GM12878 (cell line): ENCODE measurements around the gene PLEKHA6. TPM values are rescaled to one million over a fixed set of nuclear protein-coding genes. Genes with fewer than 3 reads are reported as not detected.

Experiments used
- ATAC-seq: fragments of 200-7000 bp; cut with Tn5 transposase; 3 replicates; pipeline ENCODE4 v1.9.1; 2020; ENCODE audit warnings: mild to moderate bottlenecking, moderate library complexity
- BruUV-seq: library from RNA; stranded (reverse); fragments of 400-500 nt; replicated peaks from 2 replicates; lab custom pipeline; 2021; lab: Mats Ljungman, UMichigan
- CTCF ChIA-PET: fragments of 300-600 bp; sonication (Branson Sonifier 250); formaldehyde crosslinking; extraction: SDS; loops from one replicate; lab custom pipeline; 2021; ENCODE audit warnings: inconsistent platforms; lab: Yijun Ruan, JAX
- POLR2A ChIA-PET: fragments of 350-600 bp; formaldehyde crosslinking; extraction: SDS; loops from one replicate; lab custom pipeline; 2021; ENCODE audit warnings: inconsistent platforms; lab: Charles Lee
- RAD21 ChIA-PET: fragments of 300-600 bp; sonication (Branson Sonifier 250); formaldehyde crosslinking; loops from one replicate; lab custom pipeline; 2023; ENCODE audit warnings: antibody characterized with exemption; ENCODE audit not compliant: unreplicated experiment; lab: Charles Lee
- SMC1A ChIA-PET: fragments of 300-600 bp; sonication (Branson Sonifier 250); formaldehyde crosslinking; loops from one replicate; lab custom pipeline; 2023; ENCODE audit not compliant: unreplicated experiment, uncharacterized antibody; lab: Charles Lee
- DNase-seq: peaks from one replicate; pipeline ENCODE4 v3.0.0-alpha.2; 2011; ENCODE audit warnings: low read depth, low spot score
- FAIRE-seq: peaks from 3 replicates; lab custom pipeline; 2011; peaks lifted over from hg19 to GRCh38; lab: Jason Lieb, UNC
- H2AFZ ChIP-seq: 2 replicates; pipeline ENCODE4 v1.6.0; 2011; ENCODE audit warnings: low read depth, low read length, control low read depth; ENCODE audit not compliant: control insufficient read depth
- H3K27ac ChIP-seq: 2 replicates; pipeline ENCODE4 v1.5.1; 2011; ENCODE audit warnings: control low read depth; ENCODE audit not compliant: control insufficient read depth, insufficient read depth
- H3K27me3 ChIP-seq, 2 experiments: replicated peaks in 1 of 2; 2 replicates each; pipeline versions ENCODE4 v1.6.0 to v1.6.1; 2011; ENCODE audit warnings: low read length in 1 of 2; ENCODE audit not compliant: control insufficient read depth in 2 of 2, insufficient read depth in 2 of 2
- H3K36me3 ChIP-seq, 2 experiments: 2 replicates each; pipeline ENCODE4 v1.5.1; 2011; ENCODE audit warnings: low read length in 1 of 2; ENCODE audit not compliant: control insufficient read depth in 2 of 2, insufficient read depth in 2 of 2
- H3K4me1 ChIP-seq: 2 replicates; pipeline ENCODE4 v1.6.1; 2011; ENCODE audit warnings: mild to moderate bottlenecking, low read length, moderate library complexity, mixed read lengths; ENCODE audit not compliant: control insufficient read depth, insufficient read depth
- H3K4me2 ChIP-seq: 2 replicates; pipeline ENCODE4 v1.6.0; 2011; ENCODE audit warnings: control low read depth; ENCODE audit not compliant: control insufficient read depth, insufficient read depth
- H3K4me3 ChIP-seq: fragments of 200-600 bp; sonication (generic); 2 replicates; pipeline ENCODE4 v1.5.1; 2016
- H3K79me2 ChIP-seq: 2 replicates; pipeline ENCODE4 v1.6.0; 2011; ENCODE audit warnings: low read length; ENCODE audit not compliant: control insufficient read depth, insufficient read depth
- H3K9ac ChIP-seq: 2 replicates; pipeline ENCODE4 v1.8.0; 2011; ENCODE audit warnings: low read length, control low read depth, mixed read lengths; ENCODE audit not compliant: control insufficient read depth, insufficient read depth
- H3K9me3 ChIP-seq: replicated peaks from 3 replicates; pipeline ENCODE4 v1.5.1; 2011; ENCODE audit warnings: mild to moderate bottlenecking, low read length; ENCODE audit not compliant: control insufficient read depth, insufficient read depth
- H4K20me1 ChIP-seq: 2 replicates; pipeline ENCODE4 v1.6.0; 2011; ENCODE audit not compliant: control insufficient read depth, insufficient read depth
- ATF7 ChIP-seq: fragments of 450-650 bp; IDR thresholded peaks from 2 replicates; pipeline ENCODE4 v1.6.1; 2016; ENCODE audit warnings: low read depth, mild to moderate bottlenecking
- BRCA1 ChIP-seq: IDR thresholded peaks from 2 replicates; pipeline ENCODE4 v1.6.1; 2011; ENCODE audit warnings: low read depth, low read length, improper control_type of control experiment
- EP300 ChIP-seq, 2 experiments: fragments of 150-350 bp in 1 of 2; IDR thresholded peaks; 2 replicates each; pipeline ENCODE4 v1.6.1; 2011 to 2012; ENCODE audit warnings: low read depth in 2 of 2, low read length in 2 of 2, borderline replicate concordance in 1 of 2, improper control_type of control experiment in 1 of 2, inconsistent platforms in 1 of 2; ENCODE audit not compliant: control insufficient read depth in 1 of 2
- ESRRA ChIP-seq: IDR thresholded peaks from 2 replicates; pipeline ENCODE4 v1.6.1; 2012; ENCODE audit warnings: mild to moderate bottlenecking, low read length, improper control_type of control experiment
- EZH2 ChIP-seq: IDR thresholded peaks from 2 replicates; pipeline ENCODE4 v1.6.1; 2012; ENCODE audit warnings: low read depth, mild to moderate bottlenecking, control low read depth, inconsistent platforms, low read length, borderline replicate concordance; ENCODE audit not compliant: control insufficient read depth
- HDAC6 ChIP-seq: fragments of 200-600 bp; sonication (generic); IDR thresholded peaks from one replicate; pipeline ENCODE4 v1.8.0; 2017; ENCODE audit warnings: antibody characterized with exemption; ENCODE audit not compliant: unreplicated experiment
- IKZF2 ChIP-seq, 2 experiments: fragments of 450-650 bp; IDR thresholded peaks; 2 replicates each; pipeline ENCODE4 v1.6.1; 2017; ENCODE audit warnings: mild to moderate bottlenecking in 2 of 2, moderate library complexity in 2 of 2
- IRF4 ChIP-seq: IDR thresholded peaks from 2 replicates; pipeline ENCODE4 v1.6.1; 2011; ENCODE audit warnings: low read depth, low read length
- KDM1A ChIP-seq: fragments of 200-600 bp; sonication (generic); IDR thresholded peaks from 2 replicates; pipeline ENCODE4 v1.6.1; 2016; ENCODE audit warnings: borderline replicate concordance
- MEF2B ChIP-seq: fragments of 450-650 bp; IDR thresholded peaks from 2 replicates; pipeline ENCODE4 v1.6.1; 2018; ENCODE audit warnings: mild to moderate bottlenecking, moderate library complexity; ENCODE audit not compliant: partially characterized antibody, poor library complexity, severe bottlenecking
- NKRF ChIP-seq: fragments of 450-650 bp; conservative IDR thresholded peaks from 2 replicates; pipeline ENCODE4 v1.6.1; 2017; ENCODE audit warnings: mild to moderate bottlenecking, moderate library complexity
- RELB ChIP-seq: fragments of 450-650 bp; IDR thresholded peaks from 2 replicates; pipeline ENCODE4 v1.6.1; 2017; ENCODE audit warnings: low read depth, mild to moderate bottlenecking, moderate library complexity
- SPI1 ChIP-seq: IDR thresholded peaks from 2 replicates; pipeline ENCODE4 v1.6.1; 2011; ENCODE audit warnings: low read depth, mild to moderate bottlenecking, low read length, moderate library complexity, borderline replicate concordance; ENCODE audit not compliant: insufficient read depth
- SREBF1 ChIP-seq: IDR thresholded peaks from 2 replicates; pipeline ENCODE4 v1.6.1; 2012; ENCODE audit warnings: mild to moderate bottlenecking, low read length
- TCF12 ChIP-seq: IDR thresholded peaks from 2 replicates; pipeline ENCODE4 v1.6.1; 2011; ENCODE audit warnings: low read depth, mild to moderate bottlenecking, low read length
- USF1 ChIP-seq: IDR thresholded peaks from 2 replicates; pipeline ENCODE4 v1.6.1; 2011; ENCODE audit warnings: borderline replicate concordance, low read depth, mild to moderate bottlenecking, moderate library complexity, mixed read lengths, low read length; ENCODE audit not compliant: insufficient read depth; ENCODE audit errors: extremely low read length
- ZBTB11 ChIP-seq: fragments of 450-650 bp; formaldehyde crosslinking; IDR thresholded peaks from 2 replicates; pipeline ENCODE4 v1.5.0; 2022; ENCODE audit warnings: mild to moderate bottlenecking, missing genetic modification characterization
- WGBS: methylation state at CpG from one replicate; pipeline ENCODE4 v1.1.6; 2016; ENCODE audit warnings: low lambda C conversion rate; ENCODE audit not compliant: insufficient replicate concordance, insufficient coverage; ENCODE audit errors: missing lambda C conversion rate; 5-methylcytosine and 5-hydroxymethylcytosine counted together
- in situ Hi-C: fragments of 300-500 bp; cut with MboI; formaldehyde crosslinking; loops from 9 replicates; pipeline ENCODE4 v1.14.3; 2018; ENCODE audit warnings: mixed read lengths
- intact Hi-C: fragments of 100-400 bp; cut with micrococcal nuclease; formaldehyde crosslinking; loops from one replicate; pipeline ENCODE4 v1.14.2; 2022; ENCODE audit not compliant: unreplicated experiment
- polyA plus RNA-seq, 11 experiments: library from polyadenylated mRNA; depleted of rRNA in 4 of 11; unstranded in 6 of 11; stranded (reverse) in 5 of 11; fragments of >200 nt; fragmentation: Nextera tagmentation in 4 of 11; fragmentation: Illumina TruSeq in 1 of 11; extraction: Ambion mirVana in 4 of 11; extraction: Trizol in 1 of 11; gene quantifications; 1 replicate in 1 of 11; 2 replicates in 10 of 11; pipeline versions ENCODE4 v1.2.1 to v1.2.3, GENCODE V29; 2011 to 2016; ENCODE audit warnings: inconsistent platforms in 2 of 11, missing spikeins in 2 of 11, low read depth in 1 of 11
- total RNA-seq, 4 experiments: library from RNA; depleted of rRNA in 3 of 4; stranded (reverse); fragments of >200 nt in 3 of 4; fragmentation: Illumina TruSeq in 1 of 4; extraction: Trizol in 1 of 4; gene quantifications; 2 replicates each; pipeline versions ENCODE4 v1.2.1 to v1.2.3, GENCODE V29; 2013 to 2021

PLEKHA6 gene
- total and polyA plus RNA-seq, 10 of the 15 experiments (the other 5 are each of a cell fraction or from before 2014, with no cell fraction given), result 0.04 to 0.81 (median 0.19) TPM; not detected in 4

GRCh38 chr1:204306076-204306475 is 53.7 kb downstream of the PLEKHA6 start:
- Histone ChIP-seq H3K36me3 (no peaks in the 10 kb centered on the region), H3K4me2 (no peak overlapping the region), H3K9me3 (no peaks in the 10 kb centered on the region), H4K20me1 (no peaks in the 10 kb centered on the region), H3K4me3 (no peak overlapping the region), H3K27ac (no peak overlapping the region), H2AFZ (no peak overlapping the region), H3K27me3 (peaks cover 4 to 5% of the 10 kb centered on the region in 2 experiments; a peak in 3 of 4 replicates), H3K9ac (no peak overlapping the region), H3K79me2 (no peaks in the 10 kb centered on the region), H3K4me1 (no peaks in the 10 kb centered on the region)
- ChIA-PET RAD21 (no interaction called here), SMC1A (no interaction called here), POLR2A (interaction anchor here (1.0 kb wide), 1 partner anchor 24 kb away, joined by 3 read pairs; no protein-coding TSS in a partner anchor), CTCF (no interaction called here)
- DNase-seq (no peak), ATAC-seq (no peak), FAIRE-seq (no peak)
- intact Hi-C loops, result no loop called here
- in situ Hi-C loops, result no loop called here
- no TSS peak for BruUV-seq
- 3% methylated on average over 3 of the region's 3 CpGs for WGBS
- TF ChIP-seq RELB (no peak), TCF12 (no peak), EZH2 (no peak), SPI1 (no peak), IKZF2 (IDR thresholded peaks at IDR 0.05) (no peak), ESRRA (no peak), MEF2B (no peak), BRCA1 (no peak), ATF7 (no peak), EP300 (IDR thresholded peaks at IDR 0.05; ENCODE audit: borderline replicate concordance in 1 of 2, control insufficient read depth in 1 of 2, low read depth in 2 of 2, low read length in 2 of 2) (no peak), SREBF1 (no peak), USF1 (no peak), KDM1A (no peak), HDAC6 (no peak), NKRF (no peak), ZBTB11 (CRISPR knock-in tag) (no peak), IRF4 (no peak)
